HCT116 (cell line): ENCODE results near the gene IPO11. TPM values are rescaled to one million over a fixed set of nuclear protein-coding genes. Genes with fewer than 3 reads are reported as not detected.

Experiments used
- ATAC-seq: fragments of 200-7000 bp; cut with Tn5 transposase; 2 replicates; pipeline ENCODE4 v1.9.1; 2020; ENCODE audit warnings: mild to moderate bottlenecking, moderate library complexity
- BruUV-seq: library from RNA; stranded (reverse); fragments of 400-500 nt; replicated peaks from 2 replicates; lab custom pipeline; 2021; lab: Mats Ljungman, UMichigan
- CTCF ChIA-PET: fragments of 300-600 bp; sonication (Branson Sonifier 250); formaldehyde crosslinking; loops from one replicate; lab custom pipeline; 2021; ENCODE audit warnings: antibody characterized with exemption; lab: Charles Lee
- POLR2A ChIA-PET: fragments of 300-600, 350-600 bp; sonication (Branson Sonifier 250); formaldehyde crosslinking; loops from one replicate; lab custom pipeline; 2021; ENCODE audit warnings: antibody characterized with exemption; lab: Charles Lee
- RAD21 ChIA-PET, 2 experiments: fragments of 300-600 bp; sonication (Branson Sonifier 250); formaldehyde crosslinking; loops; one replicate each; lab custom pipeline; 2023; ENCODE audit warnings: low total read pairs in 2 of 2; ENCODE audit not compliant: uncharacterized antibody in 2 of 2, unreplicated experiment in 2 of 2, low non-redundant PET in 1 of 2; lab: Charles Lee
- DNase-seq: peaks from one replicate; pipeline ENCODE4 v3.0.0-alpha.2; 2010; ENCODE audit warnings: low read depth, low spot score
- H2AFZ ChIP-seq: fragments of 200-600 bp; shearing (Covaris generic), sonication (generic); 2 replicates; pipeline ENCODE4 v1.6.1; 2017; ENCODE audit warnings: low read depth, mixed run types, mixed read lengths, antibody characterized with exemption, low read length; ENCODE audit not compliant: poor library complexity, severe bottlenecking
- H3K27ac ChIP-seq: 2 replicates; pipeline ENCODE4 v1.5.1; 2012; ENCODE audit warnings: low read depth, low read length
- H3K27me3 ChIP-seq: fragments of 200-600 bp; sonication (generic); 2 replicates; pipeline ENCODE4 v1.6.1; 2016; ENCODE audit warnings: mixed run types, low read length, mixed read lengths; ENCODE audit not compliant: insufficient read depth
- H3K36me3 ChIP-seq, 2 experiments: fragments of 200-500 bp in 1 of 2; fragments of 200-600 bp in 1 of 2; sonication (Bioruptor generic) in 1 of 2; sonication (generic) in 1 of 2; 2 replicates each; pipeline versions ENCODE4 v1.5.1 to v1.6.1; 2014 to 2016; ENCODE audit warnings: low read length in 2 of 2, inconsistent platforms in 1 of 2, mixed read lengths in 1 of 2, mixed run types in 1 of 2; ENCODE audit not compliant: insufficient read depth in 2 of 2, control insufficient read depth in 1 of 2
- H3K4me1 ChIP-seq, 2 experiments: fragments of 200-600 bp in 1 of 2; sonication (generic) in 1 of 2; 2 replicates each; pipeline versions ENCODE4 v1.5.1 to v1.6.1; 2012 to 2017; ENCODE audit warnings: low read length in 2 of 2, inconsistent platforms in 1 of 2, mild to moderate bottlenecking in 1 of 2, mixed read lengths in 1 of 2, mixed run types in 1 of 2, moderate library complexity in 1 of 2; ENCODE audit not compliant: insufficient read depth in 2 of 2, control insufficient read depth in 1 of 2
- H3K4me2 ChIP-seq: fragments of 200-600 bp; sonication (generic); 2 replicates; pipeline ENCODE4 v1.6.1; 2017; ENCODE audit warnings: mixed run types, low read length, mixed read lengths
- H3K4me3 ChIP-seq, 2 experiments: fragments of 200-600 bp in 1 of 2; sonication (generic) in 1 of 2; replicated peaks in 1 of 2; 2 replicates each; pipeline ENCODE4 v1.5.1; 2011 to 2016; ENCODE audit warnings: low read length in 2 of 2, control low read depth in 1 of 2, low read depth in 1 of 2, mild to moderate bottlenecking in 1 of 2, mixed read lengths in 1 of 2, mixed run types in 1 of 2
- H3K79me2 ChIP-seq: fragments of 200-600 bp; sonication (generic); 2 replicates; pipeline ENCODE4 v1.6.1; 2017; ENCODE audit warnings: mild to moderate bottlenecking, mixed run types, low read length, moderate library complexity, mixed read lengths; ENCODE audit not compliant: insufficient read depth
- H3K9ac ChIP-seq: fragments of 200-600 bp; sonication (generic); 2 replicates; pipeline ENCODE4 v1.6.1; 2016; ENCODE audit warnings: low read length, mixed read lengths
- H3K9me2 ChIP-seq: fragments of 200-600 bp; sonication (generic), shearing (Covaris generic); 2 replicates; pipeline ENCODE4 v1.6.1; 2017; ENCODE audit warnings: mixed run types, mild to moderate bottlenecking, moderate library complexity; ENCODE audit not compliant: insufficient read depth
- H3K9me3 ChIP-seq, 2 experiments: fragments of 200-500 bp in 1 of 2; fragments of 200-600 bp in 1 of 2; sonication (Bioruptor generic) in 1 of 2; sonication (generic) in 1 of 2; 2 replicates each; pipeline ENCODE4 v1.6.1; 2014 to 2017; ENCODE audit warnings: low read length in 2 of 2, mixed read lengths in 2 of 2, inconsistent platforms in 1 of 2, low read depth in 1 of 2, mild to moderate bottlenecking in 1 of 2, mixed run types in 1 of 2, moderate library complexity in 1 of 2; ENCODE audit not compliant: control insufficient read depth in 1 of 2, insufficient read depth in 1 of 2
- H4K20me1 ChIP-seq: fragments of 200-600 bp; sonication (generic), shearing (Covaris generic); 2 replicates; pipeline ENCODE4 v1.6.1; 2017; ENCODE audit warnings: mixed run types, mild to moderate bottlenecking, moderate library complexity; ENCODE audit not compliant: insufficient read depth
- CBX3 ChIP-seq: IDR thresholded peaks from 2 replicates; pipeline ENCODE4 v1.6.1; 2012; ENCODE audit warnings: low read depth
- EGR1 ChIP-seq: IDR thresholded peaks from 2 replicates; pipeline ENCODE4 v1.6.1; 2012; ENCODE audit warnings: low read depth
- ELF1 ChIP-seq: IDR thresholded peaks from 2 replicates; pipeline ENCODE4 v1.6.1; 2012; ENCODE audit warnings: low read depth, borderline replicate concordance
- EZH2 ChIP-seq: fragments of 200-600 bp; sonication (generic); IDR thresholded peaks from 2 replicates; pipeline ENCODE4 v1.6.1; 2017; ENCODE audit warnings: antibody characterized with exemption, mixed run types
- EZH2phosphoT487 ChIP-seq: fragments of 200-600 bp; IDR thresholded peaks from 2 replicates; pipeline ENCODE4 v1.6.1; 2018; ENCODE audit warnings: antibody characterized with exemption, borderline replicate concordance
- FOSL1 ChIP-seq: IDR thresholded peaks from 2 replicates; pipeline ENCODE4 v1.6.1; 2012; ENCODE audit warnings: low read depth
- JUND ChIP-seq: IDR thresholded peaks from 2 replicates; pipeline ENCODE4 v1.6.1; 2012
- POLR2AphosphoS5 ChIP-seq: IDR thresholded peaks from 2 replicates; pipeline ENCODE4 v1.6.1; 2011; ENCODE audit warnings: mild to moderate bottlenecking, low read depth, low read length, moderate library complexity
- RAD21 ChIP-seq: IDR thresholded peaks from 2 replicates; pipeline ENCODE4 v1.6.1; 2012; ENCODE audit warnings: low read depth, mild to moderate bottlenecking
- SIN3A ChIP-seq: IDR thresholded peaks from 2 replicates; pipeline ENCODE4 v1.6.1; 2012; ENCODE audit warnings: low read depth
- SP1 ChIP-seq: IDR thresholded peaks from 2 replicates; pipeline ENCODE4 v1.6.1; 2012; ENCODE audit warnings: low read depth
- SRF ChIP-seq: IDR thresholded peaks from 2 replicates; pipeline ENCODE4 v1.6.1; 2012; ENCODE audit warnings: low read depth
- TCF7L2 ChIP-seq: IDR thresholded peaks from 2 replicates; pipeline ENCODE4 v1.7.0; 2011; ENCODE audit warnings: borderline replicate concordance, inconsistent platforms; ENCODE audit not compliant: insufficient read depth, insufficient read length; ENCODE audit errors: extremely low read depth
- YY1 ChIP-seq: IDR thresholded peaks from 2 replicates; pipeline ENCODE4 v1.6.1; 2011; ENCODE audit warnings: low read length, low read depth, moderate library complexity, mild to moderate bottlenecking; ENCODE audit not compliant: insufficient replicate concordance; ENCODE audit errors: extremely low read depth
- ZFX ChIP-seq: fragments of 450-650 bp; IDR thresholded peaks from 2 replicates; pipeline ENCODE4 v1.6.1; 2017
- ZNF274 ChIP-seq: fragments of 200-500 bp; sonication (Bioruptor generic); IDR thresholded peaks from 2 replicates; pipeline ENCODE4 v1.6.1; 2014; ENCODE audit warnings: mild to moderate bottlenecking, low read depth, low read length, inconsistent platforms
- intact Hi-C: fragments of 100-400 bp; cut with micrococcal nuclease; formaldehyde crosslinking; loops from 2 replicates; pipeline ENCODE4 v1.10.0; 2022
- total RNA-seq: library from RNA; stranded (reverse); gene quantifications from one replicate; pipeline ENCODE4 v1.2.1, GENCODE V29; 2021; ENCODE audit not compliant: unreplicated experiment
- TF ChIP-seq, protein P1 (sequence below): IDR thresholded peaks from 2 replicates; pipeline ENCODE4 v1.6.1; 2012
- TF ChIP-seq, protein P2 (sequence below): IDR thresholded peaks from 2 replicates; pipeline ENCODE4 v1.6.1; 2012; ENCODE audit warnings: low read depth
- TF ChIP-seq, protein P3 (sequence below): IDR thresholded peaks from 2 replicates; pipeline ENCODE4 v1.6.1; 2011; ENCODE audit warnings: mild to moderate bottlenecking, low read length, moderate library complexity; ENCODE audit not compliant: insufficient replicate concordance; ENCODE audit errors: extremely low read depth

IPO11 gene
- total RNA-seq, 1 experiment from 2014 or later = 55.1 TPM

DNA sequence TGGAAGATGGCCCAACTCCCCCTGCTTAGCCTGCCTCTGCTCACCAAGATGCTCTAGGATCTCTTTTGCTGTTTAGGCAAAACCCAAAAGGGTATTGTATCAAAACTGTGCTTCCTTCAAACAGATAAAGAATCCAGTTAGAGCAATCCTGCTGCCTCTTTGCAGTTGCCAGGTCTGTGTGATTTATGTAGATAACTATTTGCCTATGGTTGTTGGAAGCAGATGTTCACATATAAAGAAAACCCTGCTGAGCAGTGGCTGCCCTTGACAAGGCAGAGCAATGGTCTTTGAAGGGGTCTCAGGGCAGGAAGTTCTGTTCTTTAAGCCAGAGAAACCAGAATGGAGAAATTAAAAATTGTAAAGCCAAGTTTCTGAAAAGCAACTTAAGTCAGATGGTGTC is 234.7 kb downstream of the IPO11 start:
- no peak overlapping the region for H3K27ac ChIP-seq
- no peaks in the 10 kb centered on the region for H3K4me1 ChIP-seq
- H3K9ac ChIP-seq = no peak overlapping the region
- ATAC-seq = no peak
- ChIA-PET RAD21 (no interaction called here), POLR2A (no interaction called here), CTCF (no interaction called here)
- no peak overlapping the region for H2AFZ ChIP-seq
- H4K20me1 ChIP-seq = no peaks in the 10 kb centered on the region
- no peaks in the 10 kb centered on the region for H3K27me3 ChIP-seq
- BruUV-seq = no TSS peak
- H3K9me2 ChIP-seq = no peaks in the 10 kb centered on the region
- H3K4me3 ChIP-seq = no peak overlapping the region
- TF ChIP-seq SP1 (no peak), FOSL1 (no peak), YY1 (no peak), ELF1 (no peak), CBX3 (no peak), SRF (no peak), ZNF274 (no peak), EZH2phosphoT487 (no peak), TCF7L2 (no peak), EZH2 (no peak), JUND (no peak), POLR2AphosphoS5 (no peak), EGR1 (no peak), ZFX (no peak), SIN3A (no peak), RAD21 (no peak)
- TF ChIP-seq, protein P1, sequence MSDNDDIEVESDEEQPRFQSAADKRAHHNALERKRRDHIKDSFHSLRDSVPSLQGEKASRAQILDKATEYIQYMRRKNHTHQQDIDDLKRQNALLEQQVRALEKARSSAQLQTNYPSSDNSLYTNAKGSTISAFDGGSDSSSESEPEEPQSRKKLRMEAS = no peak
- TF ChIP-seq, protein P2, sequence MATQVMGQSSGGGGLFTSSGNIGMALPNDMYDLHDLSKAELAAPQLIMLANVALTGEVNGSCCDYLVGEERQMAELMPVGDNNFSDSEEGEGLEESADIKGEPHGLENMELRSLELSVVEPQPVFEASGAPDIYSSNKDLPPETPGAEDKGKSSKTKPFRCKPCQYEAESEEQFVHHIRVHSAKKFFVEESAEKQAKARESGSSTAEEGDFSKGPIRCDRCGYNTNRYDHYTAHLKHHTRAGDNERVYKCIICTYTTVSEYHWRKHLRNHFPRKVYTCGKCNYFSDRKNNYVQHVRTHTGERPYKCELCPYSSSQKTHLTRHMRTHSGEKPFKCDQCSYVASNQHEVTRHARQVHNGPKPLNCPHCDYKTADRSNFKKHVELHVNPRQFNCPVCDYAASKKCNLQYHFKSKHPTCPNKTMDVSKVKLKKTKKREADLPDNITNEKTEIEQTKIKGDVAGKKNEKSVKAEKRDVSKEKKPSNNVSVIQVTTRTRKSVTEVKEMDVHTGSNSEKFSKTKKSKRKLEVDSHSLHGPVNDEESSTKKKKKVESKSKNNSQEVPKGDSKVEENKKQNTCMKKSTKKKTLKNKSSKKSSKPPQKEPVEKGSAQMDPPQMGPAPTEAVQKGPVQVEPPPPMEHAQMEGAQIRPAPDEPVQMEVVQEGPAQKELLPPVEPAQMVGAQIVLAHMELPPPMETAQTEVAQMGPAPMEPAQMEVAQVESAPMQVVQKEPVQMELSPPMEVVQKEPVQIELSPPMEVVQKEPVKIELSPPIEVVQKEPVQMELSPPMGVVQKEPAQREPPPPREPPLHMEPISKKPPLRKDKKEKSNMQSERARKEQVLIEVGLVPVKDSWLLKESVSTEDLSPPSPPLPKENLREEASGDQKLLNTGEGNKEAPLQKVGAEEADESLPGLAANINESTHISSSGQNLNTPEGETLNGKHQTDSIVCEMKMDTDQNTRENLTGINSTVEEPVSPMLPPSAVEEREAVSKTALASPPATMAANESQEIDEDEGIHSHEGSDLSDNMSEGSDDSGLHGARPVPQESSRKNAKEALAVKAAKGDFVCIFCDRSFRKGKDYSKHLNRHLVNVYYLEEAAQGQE = no peak
- TF ChIP-seq, protein P3, sequence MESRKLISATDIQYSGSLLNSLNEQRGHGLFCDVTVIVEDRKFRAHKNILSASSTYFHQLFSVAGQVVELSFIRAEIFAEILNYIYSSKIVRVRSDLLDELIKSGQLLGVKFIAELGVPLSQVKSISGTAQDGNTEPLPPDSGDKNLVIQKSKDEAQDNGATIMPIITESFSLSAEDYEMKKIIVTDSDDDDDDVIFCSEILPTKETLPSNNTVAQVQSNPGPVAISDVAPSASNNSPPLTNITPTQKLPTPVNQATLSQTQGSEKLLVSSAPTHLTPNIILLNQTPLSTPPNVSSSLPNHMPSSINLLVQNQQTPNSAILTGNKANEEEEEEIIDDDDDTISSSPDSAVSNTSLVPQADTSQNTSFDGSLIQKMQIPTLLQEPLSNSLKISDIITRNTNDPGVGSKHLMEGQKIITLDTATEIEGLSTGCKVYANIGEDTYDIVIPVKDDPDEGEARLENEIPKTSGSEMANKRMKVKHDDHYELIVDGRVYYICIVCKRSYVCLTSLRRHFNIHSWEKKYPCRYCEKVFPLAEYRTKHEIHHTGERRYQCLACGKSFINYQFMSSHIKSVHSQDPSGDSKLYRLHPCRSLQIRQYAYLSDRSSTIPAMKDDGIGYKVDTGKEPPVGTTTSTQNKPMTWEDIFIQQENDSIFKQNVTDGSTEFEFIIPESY = no peak
- TF ChIP-seq, all 23 proteins: peak for 0
- intact Hi-C loops = no loop called here
- no peak for DNase-seq
- Histone ChIP-seq H3K4me2 (no peak overlapping the region), H3K79me2 (no peaks in the 10 kb centered on the region), H3K9me3 (no peaks in the 10 kb centered on the region), H3K36me3 (no peaks in the 10 kb centered on the region; a peak in 1 of 4 replicates)
